Choroid plexus epithelial cell (primary cell): ENCODE data around the gene SLAMF9.

Source experiments
- DNase-seq: peaks from one replicate; pipeline ENCODE4 v3.0.0-alpha.2; 2010; ENCODE audit warnings: low read depth
- H3K4me3 ChIP-seq: 2 replicates; pipeline ENCODE4 v1.5.1; 2011; ENCODE audit warnings: low read depth, mild to moderate bottlenecking, control low read depth, low read length, moderate library complexity
- CTCF ChIP-seq: conservative IDR thresholded peaks from 2 replicates; pipeline ENCODE4 v1.5.1; 2011; ENCODE audit warnings: low read depth, mild to moderate bottlenecking, control low read depth, inconsistent platforms, low read length, moderate library complexity

Gene SLAMF9

GRCh38 chr1:159931101-159931794, 22.8 kb downstream of the SLAMF9 start:
- no peak for DNase-seq
- no peak for TF ChIP-seq CTCF
- H3K4me3 ChIP-seq = no peak overlapping the region

- no peak for TF ChIP-seq CTCF
- DNase-seq = no peak
- no peak overlapping the region for H3K4me3 ChIP-seq
Observed at GRCh38 chr1:159930634-159931033, 23.4 kb downstream of the SLAMF9 start.

GRCh38 chr1:159930216-159930615, 23.8 kb downstream of the SLAMF9 start:
- TF ChIP-seq CTCF = no peak
- no peak for DNase-seq
- H3K4me3 ChIP-seq = no peak overlapping the region

- no peak for DNase-seq
- H3K4me3 ChIP-seq = no peak overlapping the region
- TF ChIP-seq CTCF = no peak
Observed at GRCh38 chr1:159929155-159930051, 24.6 kb downstream of the SLAMF9 start.

- DNase-seq = no peak
- no peak overlapping the region for H3K4me3 ChIP-seq
- TF ChIP-seq CTCF = no peak
Observed at GRCh38 chr1:159928491-159929050, 25.5 kb downstream of the SLAMF9 start.

GRCh38 chr1:159927849-159928431, 26.1 kb downstream of the SLAMF9 start:
- H3K4me3 ChIP-seq = no peak overlapping the region
- TF ChIP-seq CTCF = peak; percentile 11
- DNase-seq = no peak
